ENCODE measurements around the gene STUB1. TPM values are rescaled to one million over a fixed set of nuclear protein-coding genes. Genes with fewer than 3 reads are reported as not detected.

STUB1 gene
- total and polyA plus RNA-seq, 10 donors: 68.9 to 160 (median 88.3) TPM

DNA sequence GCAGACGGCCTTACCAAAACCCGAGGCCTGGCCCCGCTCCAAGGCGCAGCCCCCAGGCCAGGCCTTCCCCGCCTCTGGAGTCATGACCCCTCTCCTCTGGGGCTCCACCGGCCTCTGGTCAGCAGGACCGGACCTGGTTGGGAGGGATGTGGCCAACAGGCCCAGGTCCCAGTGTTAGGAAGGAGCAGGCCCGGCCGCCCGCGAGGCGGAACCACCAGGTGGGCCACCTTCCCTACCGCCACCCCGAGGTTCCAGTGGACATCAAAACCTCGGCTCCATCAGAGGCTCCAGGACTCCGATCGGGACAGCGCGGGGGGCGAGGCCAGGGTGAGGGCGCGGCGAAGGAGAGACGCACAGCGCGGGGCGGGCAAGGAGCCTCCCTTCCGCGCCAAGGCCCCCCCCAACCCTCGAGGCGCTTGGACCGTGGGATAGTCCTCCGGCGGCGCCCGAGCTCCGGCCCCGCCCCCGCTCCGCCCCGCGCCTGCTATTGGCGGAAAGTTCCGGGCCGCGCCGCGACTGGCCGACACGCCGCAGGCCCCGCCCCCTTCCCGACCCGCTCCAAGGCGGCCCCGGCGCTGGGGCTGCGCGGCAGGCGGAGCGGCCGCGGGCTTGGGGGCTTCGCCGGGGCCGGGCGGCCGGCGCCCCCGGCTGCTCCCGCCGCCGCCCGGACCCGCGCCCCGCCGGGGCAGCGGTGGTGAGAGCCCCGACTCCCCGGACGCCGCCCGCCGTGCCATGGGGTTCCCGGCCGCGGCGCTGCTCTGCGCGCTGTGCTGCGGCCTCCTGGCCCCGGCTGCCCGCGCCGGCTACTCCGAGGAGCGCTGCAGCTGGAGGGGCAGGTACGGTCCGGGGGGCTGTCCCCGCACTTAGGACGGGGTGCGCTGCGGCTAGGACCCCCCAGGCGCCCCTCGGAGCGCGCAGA is 34.6 kb downstream of the STUB1 start, which contains the start of gene METRN:
Gene METRN, plus strand, starts transcription at position 561 of the 919 bp plus-strand sequence. Its CDS starts 172 bp downstream, at position 733.
- Histone ChIP-seq H3K36me3 (peaks cover 0 to 5% (median 0%) of the 10 kb centered on the region in 6 donors), H3K27ac (peak within 1 kb of the TSS in 3 of 8 donors; percentile 32 to 59 (median 55)), H3K27me3 (replicated peaks in 1 of 7) (peaks cover 8 to 81% (median 29%) of the 10 kb centered on the region in 7 donors), H3K4me3 (peak within 1 kb of the TSS; percentile 67 to 93 (median 71)), H3K9me3 (no peaks in the 10 kb centered on the region), H3K4me1 (peaks cover 9 to 67% (median 39%) of the 10 kb centered on the region in 6 donors)
- intact Hi-C loops (cut with DNase I; ENCODE audit: low total_unique reads): loop anchor here (5.0 kb wide), 1 partner anchor 72 kb away; the partner anchor contains the start of genes CHTF18 and RPUSD1
- peak; percentile 95 for DNase-seq
- peak; percentile 4 to 54 (median 45) for TF ChIP-seq POLR2AphosphoS5 (IDR thresholded peaks at IDR 0.05)
- TF ChIP-seq, protein P1, sequence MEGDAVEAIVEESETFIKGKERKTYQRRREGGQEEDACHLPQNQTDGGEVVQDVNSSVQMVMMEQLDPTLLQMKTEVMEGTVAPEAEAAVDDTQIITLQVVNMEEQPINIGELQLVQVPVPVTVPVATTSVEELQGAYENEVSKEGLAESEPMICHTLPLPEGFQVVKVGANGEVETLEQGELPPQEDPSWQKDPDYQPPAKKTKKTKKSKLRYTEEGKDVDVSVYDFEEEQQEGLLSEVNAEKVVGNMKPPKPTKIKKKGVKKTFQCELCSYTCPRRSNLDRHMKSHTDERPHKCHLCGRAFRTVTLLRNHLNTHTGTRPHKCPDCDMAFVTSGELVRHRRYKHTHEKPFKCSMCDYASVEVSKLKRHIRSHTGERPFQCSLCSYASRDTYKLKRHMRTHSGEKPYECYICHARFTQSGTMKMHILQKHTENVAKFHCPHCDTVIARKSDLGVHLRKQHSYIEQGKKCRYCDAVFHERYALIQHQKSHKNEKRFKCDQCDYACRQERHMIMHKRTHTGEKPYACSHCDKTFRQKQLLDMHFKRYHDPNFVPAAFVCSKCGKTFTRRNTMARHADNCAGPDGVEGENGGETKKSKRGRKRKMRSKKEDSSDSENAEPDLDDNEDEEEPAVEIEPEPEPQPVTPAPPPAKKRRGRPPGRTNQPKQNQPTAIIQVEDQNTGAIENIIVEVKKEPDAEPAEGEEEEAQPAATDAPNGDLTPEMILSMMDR (IDR thresholded peaks at IDR 0.05 in 8 of 11, conservative IDR thresholded peaks at IDR 0.05 in 3 of 11): peak in 1 of 11 experiments; percentile 6
- no peak for TF ChIP-seq POLR2A (IDR thresholded peaks at IDR 0.05)
- WGBS, 5 donors: 5 to 71% (median 10%) methylated on average over 4 to 108 of the region's 108 CpGs

DNA sequence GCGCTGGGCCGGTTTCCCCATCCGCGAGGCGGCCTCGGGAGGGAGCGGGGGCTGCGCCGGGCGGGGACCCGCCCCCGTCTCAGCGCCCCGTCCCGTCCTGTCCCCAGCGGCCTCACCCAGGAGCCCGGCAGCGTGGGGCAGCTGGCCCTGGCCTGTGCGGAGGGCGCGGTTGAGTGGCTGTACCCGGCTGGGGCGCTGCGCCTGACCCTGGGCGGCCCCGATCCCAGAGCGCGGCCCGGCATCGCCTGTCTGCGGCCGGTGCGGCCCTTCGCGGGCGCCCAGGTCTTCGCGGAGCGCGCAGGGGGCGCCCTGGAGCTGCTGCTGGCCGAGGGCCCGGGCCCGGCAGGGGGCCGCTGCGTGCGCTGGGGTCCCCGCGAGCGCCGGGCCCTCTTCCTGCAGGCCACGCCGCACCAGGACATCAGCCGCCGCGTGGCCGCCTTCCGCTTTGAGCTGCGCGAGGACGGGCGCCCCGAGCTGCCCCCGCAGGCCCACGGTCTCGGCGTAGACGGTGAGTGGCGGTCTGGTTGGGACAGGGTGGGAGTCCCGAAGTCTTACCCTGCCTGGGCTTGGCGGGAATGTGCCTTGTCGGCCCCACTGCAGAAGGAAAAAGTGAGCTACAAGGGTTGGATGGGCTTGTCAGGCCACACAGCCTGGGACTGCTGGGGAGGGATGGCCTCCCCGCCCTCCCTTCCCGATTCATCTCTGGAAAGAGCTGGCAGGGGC is 35.4 kb downstream of the STUB1 start:
- intact Hi-C loops (cut with DNase I; ENCODE audit: low total_unique reads): no loop called here

DNA sequence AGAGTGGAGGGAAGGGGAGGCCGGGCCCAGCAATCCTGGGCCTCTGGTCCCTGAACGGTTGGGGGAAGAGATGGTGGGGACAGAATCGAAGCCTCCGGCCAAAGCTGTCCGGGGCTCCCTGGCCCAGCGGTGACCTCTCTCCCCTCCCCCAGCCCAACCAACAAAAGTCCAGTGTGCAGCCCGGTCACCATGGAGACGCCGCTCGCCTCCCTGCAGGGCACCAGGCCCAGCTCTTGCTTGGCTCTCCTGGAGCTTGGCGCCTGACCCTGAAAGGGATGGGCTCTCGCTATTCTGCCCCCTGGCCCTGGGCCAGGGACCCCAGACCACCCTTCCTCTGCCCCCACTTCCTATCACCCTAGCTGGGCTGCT is 36.0 kb downstream of the STUB1 start:
- peaks cover 0 to 5% (median 0%) of the 10 kb centered on the region in 6 donors for H3K36me3 ChIP-seq
- no peak for DNase-seq
- H3K4me1 ChIP-seq: peaks cover 14 to 76% (median 50%) of the 10 kb centered on the region in 6 donors
- peaks cover 0 to 67% (median 16%) of the 10 kb centered on the region in 7 donors for H3K27me3 ChIP-seq (replicated peaks in 1 of 7)
- no peak overlapping the region for H3K27ac ChIP-seq
- WGBS, 5 donors: 28 to 63% (median 32%) methylated on average over 8 to 12 of the region's 12 CpGs
- peak overlapping the region in 7 of 8 donors; percentile 67 to 93 (median 72) for H3K4me3 ChIP-seq
- intact Hi-C loops (cut with DNase I; ENCODE audit: low total_unique reads): no loop called here
- no peaks in the 10 kb centered on the region for H3K9me3 ChIP-seq
- no peak for TF ChIP-seq POLR2A (IDR thresholded peaks at IDR 0.05)
- no peak for TF ChIP-seq POLR2AphosphoS5 (IDR thresholded peaks at IDR 0.05)
- TF ChIP-seq, protein P1 (IDR thresholded peaks at IDR 0.05 in 8 of 11, conservative IDR thresholded peaks at IDR 0.05 in 3 of 11): no peak

More for the DNA sequence above, 35.4 kb downstream of the STUB1 start:
- no peaks in the 10 kb centered on the region for H3K9me3 ChIP-seq
- no peak for TF ChIP-seq POLR2A (IDR thresholded peaks at IDR 0.05)
- TF ChIP-seq, protein P1 (IDR thresholded peaks at IDR 0.05 in 8 of 11, conservative IDR thresholded peaks at IDR 0.05 in 3 of 11): peak in 2 of 11 experiments; percentile 13 to 32
- TF ChIP-seq POLR2AphosphoS5 (IDR thresholded peaks at IDR 0.05): peak in 1 of 3 donors; percentile 5
- H3K27ac ChIP-seq: peak overlapping the region in 3 of 8 donors; percentile 32 to 59 (median 55)
- DNase-seq: no peak
- 3 to 6% (median 4%) methylated on average over 15 to 74 of the region's 74 CpGs for WGBS, 5 donors
- peaks cover 0 to 5% (median 0%) of the 10 kb centered on the region in 6 donors for H3K36me3 ChIP-seq
- H3K27me3 ChIP-seq (replicated peaks in 1 of 7): peaks cover 3 to 73% (median 22%) of the 10 kb centered on the region in 7 donors
- peak overlapping the region; percentile 67 to 93 (median 71) for H3K4me3 ChIP-seq
- H3K4me1 ChIP-seq: peaks cover 14 to 76% (median 47%) of the 10 kb centered on the region in 6 donors

All from spleen (tissue), 11 donors.